ENCODE data around the gene GBF1. TPM values are rescaled to one million over a fixed set of nuclear protein-coding genes. Genes with fewer than 3 reads are reported as not detected.

Gene GBF1
- total and polyA plus RNA-seq, 10 donors: 5.8 to 42.1 (median 38.6) TPM

DNA sequence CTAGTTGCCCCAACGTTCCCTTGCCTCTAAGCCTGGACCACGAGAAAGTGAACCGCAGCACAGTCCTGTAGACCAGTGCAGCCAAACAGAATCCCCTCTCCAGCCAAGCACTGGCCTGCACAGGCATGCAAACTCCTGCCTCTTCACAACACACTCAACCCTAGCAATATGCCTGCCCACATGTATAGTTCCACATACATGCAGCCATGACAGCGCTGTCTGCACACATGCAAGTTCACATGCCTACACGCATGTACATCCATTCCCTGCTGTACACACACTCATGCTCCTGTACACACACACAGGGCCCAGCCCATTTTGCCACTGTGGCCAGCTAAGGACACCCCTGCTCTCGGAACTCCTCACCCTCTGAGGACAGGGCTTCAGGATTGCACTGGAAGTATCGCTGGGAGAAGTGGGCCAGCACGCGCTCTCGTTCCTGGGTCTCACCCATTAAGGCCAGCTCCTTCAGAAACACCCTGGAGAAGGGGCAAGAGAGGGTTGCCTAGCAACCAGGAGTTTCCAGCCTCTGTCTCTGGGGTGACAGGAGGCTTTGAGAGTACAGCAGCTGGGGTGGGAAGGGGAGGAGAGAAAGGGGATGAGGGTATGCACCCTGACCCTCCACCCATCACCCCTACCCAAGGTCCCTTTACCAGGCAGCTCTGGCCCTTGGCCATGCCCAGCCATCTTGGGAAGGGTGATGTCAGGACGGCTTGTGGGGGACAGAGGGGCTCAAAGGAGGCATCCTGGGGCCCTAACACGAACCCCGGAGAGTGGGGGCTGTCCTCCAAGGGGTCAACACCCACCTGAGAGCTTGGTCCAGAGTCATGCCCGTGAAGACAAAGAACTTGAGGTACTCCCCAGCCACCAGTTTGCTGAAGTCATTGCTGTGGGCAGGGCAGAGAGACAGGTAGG is 166.3 kb downstream of the GBF1 start:
- Histone ChIP-seq H3K4me1 (peaks cover 5 to 36% (median 25%) of the 10 kb centered on the region in 6 donors), H3K27ac (no peak overlapping the region), H3K36me3 (no peaks in the 10 kb centered on the region), H3K27me3 (replicated peaks in 1 of 7) (peaks cover 15 to 98% (median 64%) of the 10 kb centered on the region in 7 donors), H3K9me3 (no peaks in the 10 kb centered on the region), H3K4me3 (no peak overlapping the region)
- WGBS, 5 donors: 80 to 90% (median 86%) methylated on average over 13 to 14 of the region's 14 CpGs
- DNase-seq: no peak
- intact Hi-C loops (cut with DNase I; ENCODE audit: low total_unique reads): no loop called here
- no peak for TF ChIP-seq POLR2A (IDR thresholded peaks at IDR 0.05)

DNA sequence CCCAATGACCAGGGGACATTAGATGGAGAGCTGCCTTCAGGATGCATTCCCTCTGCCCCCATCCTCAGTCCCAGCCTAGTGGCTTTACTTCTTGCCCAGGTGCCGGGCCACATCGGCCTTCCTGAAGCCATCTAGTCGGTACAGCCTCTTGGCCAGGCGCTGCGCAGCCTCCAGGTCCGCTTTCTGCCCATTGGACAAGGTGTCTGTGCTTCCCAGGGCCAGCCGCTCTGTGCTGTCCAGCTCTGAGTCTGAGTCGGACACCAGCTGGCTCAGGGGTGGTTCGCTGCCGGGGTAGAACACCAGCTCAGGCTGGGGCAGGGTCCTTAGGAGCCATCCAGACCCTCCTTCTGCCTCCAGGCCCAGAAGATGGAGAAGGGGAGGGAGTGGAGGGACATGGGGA is 167.0 kb downstream of the GBF1 start:
- Histone ChIP-seq H3K27ac (no peak overlapping the region), H3K36me3 (no peaks in the 10 kb centered on the region), H3K4me3 (no peak overlapping the region), H3K4me1 (peaks cover 5 to 36% (median 25%) of the 10 kb centered on the region in 6 donors), H3K9me3 (no peaks in the 10 kb centered on the region), H3K27me3 (replicated peaks in 1 of 7) (peaks cover 15 to 100% (median 68%) of the 10 kb centered on the region in 7 donors)
- no peak for TF ChIP-seq POLR2AphosphoS5 (IDR thresholded peaks at IDR 0.05)
- TF ChIP-seq, protein P1, sequence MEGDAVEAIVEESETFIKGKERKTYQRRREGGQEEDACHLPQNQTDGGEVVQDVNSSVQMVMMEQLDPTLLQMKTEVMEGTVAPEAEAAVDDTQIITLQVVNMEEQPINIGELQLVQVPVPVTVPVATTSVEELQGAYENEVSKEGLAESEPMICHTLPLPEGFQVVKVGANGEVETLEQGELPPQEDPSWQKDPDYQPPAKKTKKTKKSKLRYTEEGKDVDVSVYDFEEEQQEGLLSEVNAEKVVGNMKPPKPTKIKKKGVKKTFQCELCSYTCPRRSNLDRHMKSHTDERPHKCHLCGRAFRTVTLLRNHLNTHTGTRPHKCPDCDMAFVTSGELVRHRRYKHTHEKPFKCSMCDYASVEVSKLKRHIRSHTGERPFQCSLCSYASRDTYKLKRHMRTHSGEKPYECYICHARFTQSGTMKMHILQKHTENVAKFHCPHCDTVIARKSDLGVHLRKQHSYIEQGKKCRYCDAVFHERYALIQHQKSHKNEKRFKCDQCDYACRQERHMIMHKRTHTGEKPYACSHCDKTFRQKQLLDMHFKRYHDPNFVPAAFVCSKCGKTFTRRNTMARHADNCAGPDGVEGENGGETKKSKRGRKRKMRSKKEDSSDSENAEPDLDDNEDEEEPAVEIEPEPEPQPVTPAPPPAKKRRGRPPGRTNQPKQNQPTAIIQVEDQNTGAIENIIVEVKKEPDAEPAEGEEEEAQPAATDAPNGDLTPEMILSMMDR (IDR thresholded peaks at IDR 0.05 in 8 of 11, conservative IDR thresholded peaks at IDR 0.05 in 3 of 11): no peak
- no peak for TF ChIP-seq POLR2A (IDR thresholded peaks at IDR 0.05)
- 85 to 92% (median 89%) methylated on average over 10 of the region's 10 CpGs for WGBS, 5 donors
- intact Hi-C loops (cut with DNase I; ENCODE audit: low total_unique reads): no loop called here
- no peak for DNase-seq

DNA sequence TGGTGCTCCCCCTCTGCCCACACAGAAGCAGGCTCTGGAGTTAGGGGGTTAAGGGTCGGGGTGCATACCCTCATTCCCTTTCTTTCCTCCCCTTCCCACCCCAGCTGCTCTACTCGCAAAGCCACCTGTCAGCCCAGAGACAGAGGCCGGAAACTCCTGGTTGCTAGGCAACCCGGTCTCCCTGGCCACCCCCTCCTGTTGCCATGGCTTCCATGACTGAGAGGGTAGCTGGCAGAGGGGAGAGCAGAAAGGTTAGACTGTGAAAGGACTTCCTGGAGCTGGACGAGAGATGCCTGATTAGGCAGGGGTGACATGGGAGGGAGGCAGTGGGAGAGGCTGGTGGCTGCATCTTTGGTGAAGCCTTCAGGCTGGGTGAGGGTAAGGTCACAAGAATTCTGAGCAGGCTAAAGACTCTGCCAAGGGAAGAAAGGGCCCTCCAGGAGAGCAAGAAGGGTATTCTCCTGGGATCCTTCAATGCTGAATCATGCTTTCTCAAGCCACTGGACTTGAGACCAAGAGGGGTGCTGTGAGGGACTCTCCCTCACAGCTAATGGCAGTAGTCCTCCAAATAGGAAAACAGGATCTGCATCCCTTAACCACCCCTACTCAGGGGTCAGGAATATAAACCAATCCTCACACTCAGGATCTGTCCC is 167.8 kb downstream of the GBF1 start:
- H3K27ac ChIP-seq: no peak overlapping the region
- H3K36me3 ChIP-seq: no peaks in the 10 kb centered on the region
- no peak overlapping the region for H3K4me3 ChIP-seq
- intact Hi-C loops (cut with DNase I; ENCODE audit: low total_unique reads): no loop called here
- H3K27me3 ChIP-seq (replicated peaks in 1 of 7): peaks cover 15 to 100% (median 70%) of the 10 kb centered on the region in 7 donors
- H3K4me1 ChIP-seq: peaks cover 5 to 33% (median 25%) of the 10 kb centered on the region in 6 donors
- 8 to 23% (median 19%) methylated on average over 5 of the region's 5 CpGs for WGBS, 5 donors
- DNase-seq: no peak
- no peaks in the 10 kb centered on the region for H3K9me3 ChIP-seq
- TF ChIP-seq POLR2A (IDR thresholded peaks at IDR 0.05) (no peak), POLR2AphosphoS5 (IDR thresholded peaks at IDR 0.05) (no peak)
- TF ChIP-seq, protein P1 (IDR thresholded peaks at IDR 0.05 in 8 of 11, conservative IDR thresholded peaks at IDR 0.05 in 3 of 11): no peak

DNA sequence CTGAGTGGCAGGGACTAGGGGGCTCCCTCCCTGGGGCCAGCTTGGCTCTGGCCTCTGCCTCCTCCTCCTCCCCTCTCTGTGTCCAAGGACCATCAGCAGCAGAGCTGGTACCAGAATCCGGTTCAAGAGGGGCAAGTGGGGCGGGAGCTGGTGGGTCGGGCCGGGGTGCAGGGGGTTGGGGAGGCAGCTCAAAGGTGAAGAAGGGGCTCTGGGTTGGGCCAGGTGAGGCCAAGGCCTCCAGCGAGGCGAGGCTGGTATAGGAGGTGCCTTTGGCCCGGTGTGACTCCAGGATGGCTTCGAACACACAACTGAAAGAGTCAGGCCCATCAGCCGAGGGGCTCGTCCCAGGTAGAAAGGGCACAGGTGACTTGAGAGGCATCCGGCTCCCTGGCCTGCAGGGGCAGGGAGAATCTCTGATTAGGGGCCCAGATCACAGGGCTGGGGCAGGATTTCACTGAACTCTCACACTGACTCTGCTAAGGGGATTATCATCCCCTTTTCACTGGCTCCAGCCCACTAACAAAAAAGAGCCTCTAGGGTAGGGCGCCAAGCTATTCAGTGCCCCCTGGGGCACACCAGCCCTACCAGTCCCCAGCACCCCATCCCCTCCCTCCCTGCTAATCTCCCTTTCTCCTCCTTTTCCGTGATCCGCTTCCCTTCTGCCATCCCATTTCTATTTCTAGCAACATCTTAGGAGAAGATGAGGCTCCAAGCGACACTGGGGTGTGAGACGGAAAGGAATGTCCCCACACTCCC is 168.7 kb downstream of the GBF1 start:
- 81 to 88% (median 85%) methylated on average over 16 of the region's 16 CpGs for WGBS, 5 donors
- no peak overlapping the region for H3K4me3 ChIP-seq
- no peak overlapping the region for H3K27ac ChIP-seq
- TF ChIP-seq, protein P1 (IDR thresholded peaks at IDR 0.05 in 8 of 11, conservative IDR thresholded peaks at IDR 0.05 in 3 of 11): no peak
- TF ChIP-seq POLR2AphosphoS5 (IDR thresholded peaks at IDR 0.05): no peak
- TF ChIP-seq POLR2A (IDR thresholded peaks at IDR 0.05): no peak
- intact Hi-C loops (cut with DNase I; ENCODE audit: low total_unique reads): no loop called here
- no peaks in the 10 kb centered on the region for H3K36me3 ChIP-seq
- H3K4me1 ChIP-seq: peaks cover 5 to 32% (median 24%) of the 10 kb centered on the region in 6 donors
- H3K9me3 ChIP-seq: no peaks in the 10 kb centered on the region
- H3K27me3 ChIP-seq (replicated peaks in 1 of 7): peaks cover 15 to 100% (median 70%) of the 10 kb centered on the region in 7 donors
- no peak for DNase-seq

Measured in spleen (tissue), 11 donors.